EL (cell line): ENCODE results near the gene LRRD1.
A peak's percentile ranks its signal among the peaks of the same experiment; 100 is the strongest.
"Not testable (repeated sequence)": the region's sequence is repeated elsewhere in the genome, so short reads cannot be mapped to it uniquely, and the experiment has no call there.

ENCODE experiments used
- DNase-seq: peaks from one replicate; pipeline ENCODE4 v3.0.0-alpha.2; 2016

The LRRD1 gene

DNA sequence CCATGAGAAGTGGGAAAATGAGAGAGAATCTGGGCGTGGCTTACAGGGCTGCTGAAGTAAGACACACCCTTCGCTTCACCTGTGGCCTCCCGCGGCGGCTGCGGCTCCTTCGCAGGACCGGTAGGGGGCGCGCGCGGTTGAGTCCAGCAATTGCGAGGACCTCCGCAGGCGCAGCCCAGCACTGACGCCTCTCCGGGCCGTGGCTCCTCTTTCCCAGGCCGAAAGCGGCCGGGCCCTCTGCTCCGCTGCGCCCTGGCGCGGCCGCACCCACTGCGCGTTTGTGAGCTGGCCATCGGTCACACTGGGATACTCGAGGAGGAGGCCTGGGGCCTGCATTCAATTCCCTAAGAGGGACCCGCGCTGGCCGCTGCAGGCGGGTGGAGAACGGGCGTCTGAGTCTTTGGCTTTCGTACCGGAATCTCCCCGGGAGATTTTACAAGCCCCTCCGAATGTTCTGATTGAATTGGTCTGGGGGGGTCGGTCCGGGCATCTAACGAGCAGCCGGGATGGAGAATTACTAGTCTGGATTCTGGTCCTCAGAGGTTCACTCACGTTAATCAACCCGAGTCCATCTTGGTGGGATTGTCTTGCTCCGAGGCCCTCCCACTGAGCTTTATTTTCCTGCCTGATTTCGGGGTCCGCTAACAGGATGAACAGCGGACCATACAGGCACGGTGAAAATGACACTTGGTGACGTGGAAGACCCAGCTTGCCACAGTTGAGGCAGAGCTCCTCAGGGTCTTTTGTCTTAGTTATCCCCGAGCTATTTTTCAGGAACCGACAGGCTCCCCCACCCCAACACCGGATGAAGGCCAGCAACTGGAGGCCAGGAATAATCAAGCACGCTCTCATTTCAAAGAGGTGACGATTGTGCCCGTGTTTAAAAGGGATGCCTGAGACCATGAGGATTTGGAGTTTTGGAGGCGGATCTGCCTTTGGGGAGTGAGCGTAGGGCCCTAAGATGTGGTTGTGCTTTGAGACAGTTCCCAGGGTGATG is at the start of gene LRRD1:
Gene LRRD1 (minus strand): TSS at position 215 of the 997 bp plus-strand sequence. CDS start 13,940 bp downstream, outside the sequence.
- peak; percentile 85 for DNase-seq

DNA sequence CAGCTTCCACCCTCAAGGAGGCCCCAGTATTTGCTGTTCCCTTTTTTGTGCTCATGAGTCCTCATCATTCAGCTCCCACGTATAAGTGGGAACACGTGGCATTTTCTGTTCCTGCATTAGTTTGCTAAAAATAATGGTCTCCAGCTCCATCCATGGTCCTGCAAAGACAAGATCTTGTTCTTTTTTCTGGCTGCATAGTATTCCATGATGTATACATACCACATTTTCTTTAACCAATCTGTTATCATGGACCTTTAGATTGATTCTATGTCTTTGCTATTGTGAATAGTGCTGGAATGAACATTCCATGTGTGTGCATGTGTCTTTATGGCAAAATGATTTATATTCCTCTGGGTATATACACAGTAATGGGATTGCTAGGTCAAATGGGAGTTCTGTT is 49.8 kb upstream of the LRRD1 start:
- no peak for DNase-seq

DNA sequence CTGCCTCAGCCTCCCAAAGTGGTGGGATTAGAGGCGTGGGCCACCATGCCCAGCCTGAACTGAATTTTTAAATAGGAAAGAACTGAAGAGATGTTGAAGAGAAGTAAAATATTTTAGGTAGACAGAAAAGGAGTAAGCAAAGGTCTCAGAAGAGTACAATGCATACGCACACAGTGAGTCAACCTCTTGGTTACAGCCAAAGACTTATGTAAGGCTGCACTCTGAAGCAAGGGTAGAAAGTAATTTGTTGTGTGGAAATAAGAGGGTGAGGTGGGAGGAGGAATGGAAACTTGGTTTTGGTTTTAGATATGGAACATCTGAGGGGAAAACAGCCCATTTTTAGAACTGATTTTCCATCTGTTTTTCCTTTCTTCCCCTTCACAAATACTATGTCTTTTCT is 49.2 kb upstream of the LRRD1 start:
- no peak for DNase-seq

DNA sequence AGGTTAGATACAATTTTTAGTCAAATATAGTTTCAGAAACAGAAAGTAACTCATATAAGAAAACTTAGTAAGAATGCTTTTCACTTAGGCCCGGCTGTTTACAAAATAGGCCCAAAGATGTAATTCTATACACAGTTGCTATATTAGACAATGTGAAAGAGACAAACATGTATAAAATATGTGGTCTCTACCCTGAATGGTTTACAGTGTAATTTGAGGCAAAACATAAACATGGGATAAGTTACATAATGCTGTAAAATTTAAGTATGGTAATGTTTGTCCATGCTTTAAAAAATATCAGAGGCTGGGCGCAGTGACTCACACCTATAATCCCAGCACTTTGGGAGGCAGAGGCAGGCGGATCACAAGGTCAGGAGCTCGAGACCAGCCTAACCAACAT is 48.0 kb upstream of the LRRD1 start:
- DNase-seq, result no peak

DNA sequence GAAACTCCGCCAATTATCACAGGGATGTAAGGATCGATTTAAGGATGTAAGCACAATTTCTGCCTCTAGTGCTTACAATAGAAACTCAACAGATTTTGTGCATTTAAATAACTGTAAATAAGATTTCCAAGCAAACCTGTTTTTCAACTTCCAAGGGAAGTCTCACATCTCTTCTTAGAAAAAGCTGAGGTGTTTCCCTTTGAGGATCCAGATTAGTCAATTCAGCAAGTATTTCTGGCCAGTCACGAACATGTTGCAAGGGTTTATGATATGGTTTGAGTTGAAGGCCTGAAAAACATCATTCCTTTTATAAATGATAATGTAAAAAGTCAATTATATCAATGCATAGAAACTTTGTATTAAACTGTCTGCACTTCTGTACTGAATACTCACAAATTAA is 42.8 kb upstream of the LRRD1 start:
- DNase-seq, result no peak

DNA sequence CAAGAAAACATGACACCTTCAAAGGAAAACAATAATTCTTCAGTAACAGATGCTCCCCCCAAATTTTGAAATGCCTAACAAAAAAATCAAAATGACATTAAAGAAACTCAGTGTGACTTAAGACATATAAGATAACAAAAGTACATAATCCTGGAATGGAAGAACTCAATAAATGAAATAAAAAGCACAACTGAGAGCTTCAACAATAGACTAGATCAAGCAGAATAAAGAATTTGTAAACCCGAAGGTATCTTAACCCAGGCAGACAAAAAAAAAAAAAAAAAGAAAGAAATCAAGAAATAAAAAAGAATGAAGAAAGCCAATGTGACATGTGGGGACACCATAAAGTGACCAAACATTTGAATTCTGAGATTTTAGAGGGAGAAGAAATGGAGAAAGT is 27.7 kb upstream of the LRRD1 start:
- DNase-seq, result no peak

DNA sequence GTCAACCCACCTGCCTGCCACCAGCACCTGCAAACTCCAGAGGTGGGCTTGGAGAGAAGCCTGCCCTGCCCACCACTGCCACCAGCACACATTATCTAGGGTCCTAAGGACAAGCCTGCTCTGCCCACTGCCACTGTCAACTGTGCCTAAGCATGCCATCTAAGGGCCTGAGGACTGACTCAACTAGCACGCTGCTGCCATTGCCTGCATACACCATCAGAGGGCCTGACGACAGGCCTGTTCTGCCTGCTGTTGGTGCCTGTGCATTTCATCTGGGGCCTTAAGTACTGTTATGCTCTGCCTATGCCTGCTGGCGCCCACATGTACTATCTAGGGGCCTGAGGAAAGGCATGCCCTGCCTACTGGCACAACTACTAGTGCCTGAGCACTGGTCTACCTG is 27.0 kb upstream of the LRRD1 start:
- DNase-seq, result no peak

DNA sequence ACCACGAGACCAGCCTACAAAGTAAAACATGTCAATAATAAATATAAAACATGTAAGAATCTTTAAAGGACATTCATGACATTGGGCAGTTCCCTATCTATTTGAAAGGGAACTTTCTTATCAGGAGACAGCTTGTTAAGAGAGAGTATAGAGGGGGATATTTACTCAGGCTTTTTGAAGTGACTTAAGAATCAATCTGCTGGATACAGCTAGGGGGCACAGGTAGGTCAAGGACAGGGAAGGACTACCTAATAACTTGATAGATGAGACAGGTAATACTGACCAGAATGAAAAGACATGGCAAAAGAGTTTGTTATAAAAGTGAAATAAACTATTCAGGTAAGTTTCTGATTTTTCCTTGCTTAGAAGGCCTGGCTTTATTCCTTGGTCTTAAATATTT is 21.8 kb upstream of the LRRD1 start:
- no peak for DNase-seq

DNA sequence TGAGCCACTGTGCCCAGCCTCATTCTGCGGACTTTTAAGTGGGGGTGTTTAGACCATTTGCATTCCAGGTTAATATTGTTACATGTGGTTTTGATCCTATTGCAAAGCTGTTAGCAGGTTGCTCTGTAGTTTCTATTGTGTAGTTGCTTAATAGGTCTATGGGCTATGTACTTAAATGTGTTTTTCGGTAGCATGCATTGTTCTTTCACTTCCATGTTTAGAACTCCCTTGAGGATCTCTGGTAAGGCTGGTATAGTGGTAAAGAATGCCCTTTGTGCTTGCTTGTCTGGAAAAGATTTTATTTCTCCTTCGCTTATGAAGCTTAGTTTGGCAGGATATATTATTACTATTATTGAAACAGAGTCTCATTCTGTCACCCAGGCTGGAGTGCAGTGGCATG is 13.4 kb upstream of the LRRD1 start:
- no peak for DNase-seq

DNA sequence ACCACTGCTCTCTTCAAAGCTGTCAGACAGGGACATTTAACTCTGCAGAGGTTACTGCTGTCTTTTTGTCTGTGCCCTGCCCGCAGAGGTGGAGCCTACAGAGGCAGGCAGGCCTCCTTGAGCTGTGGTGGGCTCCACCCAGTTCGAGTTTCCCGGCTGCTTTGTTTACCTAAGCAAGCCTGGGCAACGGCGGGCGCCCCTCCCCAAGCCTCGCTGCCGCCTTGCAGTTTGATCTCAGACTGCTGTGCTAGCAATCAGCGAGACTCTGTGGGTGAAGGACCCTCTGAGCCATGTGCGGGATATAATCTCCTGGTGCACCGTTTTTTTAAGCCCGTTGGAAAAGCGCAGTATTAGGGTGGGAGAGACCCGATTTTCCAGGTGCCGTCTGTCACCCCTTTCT is 10.3 kb upstream of the LRRD1 start:
- not testable (repeated sequence) for DNase-seq

DNA sequence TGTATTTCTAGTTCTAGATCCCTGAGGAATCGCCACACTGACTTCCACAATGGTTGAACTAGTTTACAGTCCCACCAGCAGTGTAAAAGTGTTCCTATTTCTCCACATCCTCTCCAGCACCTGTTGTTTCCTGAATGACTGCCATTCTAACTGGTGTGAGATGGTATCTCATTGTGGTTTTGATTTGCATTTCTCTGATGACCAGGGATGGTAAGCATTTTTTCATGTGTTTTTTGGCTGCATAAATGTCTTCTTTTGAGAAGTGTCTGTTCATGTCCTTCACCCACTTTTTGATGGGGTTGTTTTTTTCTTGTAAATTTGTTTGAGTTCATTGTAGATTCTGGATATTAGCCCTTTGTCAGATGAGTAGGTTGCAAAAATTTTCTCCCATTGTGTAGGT is 5.4 kb upstream of the LRRD1 start:
- DNase-seq, result not testable (repeated sequence)

DNA sequence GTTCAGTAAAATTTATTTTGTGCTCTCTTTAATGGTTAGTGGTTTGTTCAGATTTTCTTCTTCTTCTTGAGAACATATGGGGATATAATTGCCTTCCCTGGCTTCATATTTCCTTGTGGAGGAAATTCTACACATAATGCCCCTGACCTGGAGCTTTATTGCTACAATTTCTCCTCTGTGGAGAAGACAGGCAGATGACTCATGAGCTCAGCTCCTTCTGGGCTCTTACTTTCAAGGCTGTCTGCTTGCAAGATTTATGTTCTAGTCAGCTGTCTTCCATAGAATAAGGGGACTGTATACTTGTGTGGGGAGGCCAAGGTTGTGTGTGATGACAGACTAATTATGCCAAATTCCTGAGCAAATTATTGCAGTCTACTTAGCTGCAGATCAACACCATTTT is 1.6 kb downstream of the LRRD1 start:
- peak; percentile 41 for DNase-seq

DNA sequence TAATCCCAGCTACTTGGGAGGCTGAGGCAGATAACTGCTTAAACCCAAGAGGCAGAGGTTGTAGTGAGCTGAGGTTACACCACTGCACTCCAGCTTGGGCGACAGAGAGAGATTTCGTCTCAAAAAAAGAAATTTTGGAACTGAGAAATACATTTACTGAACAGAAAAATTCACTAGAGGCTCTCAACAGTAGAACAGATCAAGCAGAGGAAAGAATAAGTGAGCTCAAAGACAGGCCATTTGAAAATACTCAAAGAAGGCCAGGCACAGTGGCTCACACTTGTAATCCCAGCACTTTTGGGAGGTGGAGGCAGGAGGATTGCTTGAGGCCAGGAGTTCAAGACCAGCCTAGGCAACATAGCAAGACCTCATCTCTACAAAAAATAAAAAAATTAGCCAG is 9.4 kb downstream of the LRRD1 start:
- DNase-seq, result not testable (repeated sequence)

DNA sequence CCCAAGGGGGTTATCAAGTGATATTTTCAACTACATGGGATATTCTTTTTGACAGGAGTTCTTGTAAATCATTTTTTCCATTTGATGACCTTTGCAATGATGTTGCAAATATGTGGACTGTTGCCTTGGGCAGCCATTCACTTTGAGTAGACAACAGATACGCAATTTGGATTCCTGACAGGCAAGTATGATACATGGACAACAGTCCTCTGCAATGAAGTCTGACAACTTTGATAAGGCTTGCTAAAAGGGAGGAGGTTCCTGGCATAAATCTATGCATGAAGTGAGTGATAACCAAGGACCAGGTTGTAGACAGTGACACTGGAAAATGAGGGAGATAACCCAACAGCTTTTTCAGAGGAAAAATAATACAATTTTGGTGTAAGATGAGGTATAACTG is 17.7 kb downstream of the LRRD1 start:
- no peak for DNase-seq

DNA sequence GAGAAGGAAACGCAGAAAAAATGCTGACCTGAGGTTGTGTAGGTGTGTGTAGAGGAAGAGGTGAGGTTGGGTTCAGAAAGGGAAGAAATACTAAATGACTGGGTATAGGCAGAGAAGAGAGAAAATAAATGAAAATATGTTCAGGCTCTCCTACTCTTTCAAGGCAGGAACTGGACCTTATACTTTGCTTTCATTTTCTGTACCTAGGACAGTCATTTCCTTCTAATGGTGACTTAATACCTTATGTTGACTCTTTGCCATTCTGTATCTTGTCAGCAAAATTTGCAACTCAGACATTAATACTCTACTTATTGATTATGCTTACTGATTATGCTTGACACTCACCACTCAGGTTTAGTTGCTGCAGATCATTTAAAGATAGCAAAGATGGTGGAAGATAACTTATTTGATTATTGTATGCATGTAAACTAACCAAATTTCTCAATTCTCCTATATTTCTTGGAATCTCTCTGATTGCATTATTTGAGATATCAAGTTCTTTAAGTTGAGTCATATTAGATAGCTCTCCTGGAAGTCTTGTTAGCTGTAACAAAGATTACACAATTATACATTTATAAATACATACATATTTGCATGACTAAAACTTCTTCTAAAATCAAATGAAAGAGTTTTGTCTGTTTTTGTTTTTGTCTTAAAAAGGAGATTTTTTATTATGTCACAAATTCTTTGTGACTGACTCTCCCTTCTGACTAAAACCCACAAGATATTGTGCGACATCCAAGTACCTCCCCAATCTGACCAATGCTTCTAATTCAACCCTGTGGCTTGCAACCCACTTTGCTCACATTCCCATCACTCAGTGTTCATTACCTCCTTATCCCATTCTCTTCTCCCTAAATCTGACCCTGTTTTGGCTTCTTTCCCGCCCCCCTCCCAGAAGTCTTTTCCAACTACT is 20.0 kb downstream of the LRRD1 start:
- DNase-seq, result peak; percentile 88

DNA sequence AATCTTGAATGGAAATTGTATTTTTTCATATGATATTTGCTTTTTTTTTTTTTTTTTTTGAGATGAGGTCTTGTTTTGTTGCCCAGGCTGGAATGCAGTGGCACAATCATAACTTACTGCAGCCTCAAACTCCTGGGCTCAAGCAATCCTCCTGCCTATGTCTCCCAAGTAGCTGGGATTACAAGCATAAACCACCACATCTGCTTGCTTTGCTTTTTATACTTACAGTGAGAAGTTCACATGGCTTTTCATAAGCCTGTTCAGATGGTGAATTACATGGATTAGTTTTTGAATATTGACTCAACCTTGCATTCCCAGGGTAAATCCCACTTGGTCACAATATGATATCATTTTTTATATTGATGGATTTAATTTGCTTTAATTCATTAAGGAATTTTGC is 22.0 kb downstream of the LRRD1 start:
- DNase-seq, result no peak

DNA sequence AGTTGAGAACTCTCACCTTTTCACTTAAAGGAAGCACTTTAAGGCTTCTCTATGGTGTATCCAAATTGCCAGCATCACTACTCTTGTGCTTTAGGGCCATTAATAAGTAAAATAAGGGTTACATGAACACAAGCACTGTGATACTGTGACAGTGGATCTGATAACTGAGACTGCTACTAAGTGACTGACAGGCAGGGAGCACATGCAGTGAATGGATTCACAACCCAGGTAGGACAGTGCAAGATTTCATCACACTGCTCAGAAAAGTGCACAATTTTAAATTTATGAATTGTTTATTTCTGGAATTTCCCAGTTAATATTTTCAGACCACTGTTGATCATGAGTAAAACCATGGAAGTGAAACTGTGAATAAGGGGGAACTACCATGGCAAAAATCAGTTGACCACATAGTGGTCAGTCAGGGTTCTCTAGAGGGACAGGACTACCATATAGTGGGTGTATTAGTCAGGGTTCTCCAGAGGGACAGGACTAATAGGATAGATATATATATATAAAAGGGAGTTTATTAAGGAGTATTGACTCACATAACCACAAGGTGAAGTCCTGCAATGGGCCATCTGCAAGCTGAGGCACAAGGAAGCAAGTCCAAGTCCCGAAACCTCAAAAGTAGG is 23.7 kb downstream of the LRRD1 start:
- DNase-seq, result no peak

DNA sequence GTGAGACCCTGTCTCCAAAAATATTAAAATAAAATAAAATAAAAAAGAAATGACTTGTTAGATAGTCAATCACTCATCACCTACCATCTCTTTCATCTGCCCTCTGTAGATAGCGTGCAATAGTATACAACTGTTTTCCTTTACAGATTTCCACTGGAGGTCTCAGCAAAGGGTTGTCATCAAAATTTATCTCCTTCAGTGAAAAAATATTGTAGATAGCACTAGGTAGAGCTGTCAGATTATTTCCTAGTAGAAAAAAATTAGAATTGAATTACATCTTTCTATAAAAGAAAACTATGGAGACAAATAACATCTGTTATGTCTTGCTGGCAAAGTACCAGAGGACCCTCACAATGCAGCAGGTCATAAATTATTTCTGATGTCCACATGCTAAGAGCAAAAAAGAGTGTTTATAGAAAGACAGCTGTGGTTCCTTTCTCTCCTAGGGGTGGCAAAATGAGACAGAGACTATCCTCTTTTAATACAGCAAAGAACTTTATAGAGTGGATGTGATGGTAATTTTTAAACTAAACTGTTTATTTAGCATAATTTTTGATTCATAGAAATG is 28.4 kb downstream of the LRRD1 start:
- no peak for DNase-seq

DNA sequence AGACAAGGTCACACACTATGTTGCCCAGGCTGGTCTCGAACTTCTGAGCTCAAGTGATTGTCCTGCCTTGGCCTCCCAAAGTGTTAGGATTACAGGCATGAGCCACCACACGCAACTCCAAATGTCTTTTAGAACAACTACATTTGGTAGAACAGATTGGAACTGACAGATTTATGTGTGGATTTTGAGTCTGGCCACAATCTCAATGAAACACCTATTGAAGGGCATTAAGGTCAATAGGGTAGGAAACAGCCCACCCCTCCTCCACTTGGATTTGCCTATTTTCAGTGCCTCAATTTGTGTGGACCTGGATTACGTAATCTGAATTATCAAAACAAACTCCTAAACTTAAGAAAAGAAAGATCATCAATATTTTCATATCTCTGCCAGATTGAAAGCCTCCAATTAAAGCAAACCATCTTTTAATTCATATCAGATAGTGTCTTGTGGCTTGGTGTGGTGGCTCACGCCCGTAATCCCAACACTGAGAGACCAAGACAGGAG is 29.2 kb downstream of the LRRD1 start:
- no peak for DNase-seq

DNA sequence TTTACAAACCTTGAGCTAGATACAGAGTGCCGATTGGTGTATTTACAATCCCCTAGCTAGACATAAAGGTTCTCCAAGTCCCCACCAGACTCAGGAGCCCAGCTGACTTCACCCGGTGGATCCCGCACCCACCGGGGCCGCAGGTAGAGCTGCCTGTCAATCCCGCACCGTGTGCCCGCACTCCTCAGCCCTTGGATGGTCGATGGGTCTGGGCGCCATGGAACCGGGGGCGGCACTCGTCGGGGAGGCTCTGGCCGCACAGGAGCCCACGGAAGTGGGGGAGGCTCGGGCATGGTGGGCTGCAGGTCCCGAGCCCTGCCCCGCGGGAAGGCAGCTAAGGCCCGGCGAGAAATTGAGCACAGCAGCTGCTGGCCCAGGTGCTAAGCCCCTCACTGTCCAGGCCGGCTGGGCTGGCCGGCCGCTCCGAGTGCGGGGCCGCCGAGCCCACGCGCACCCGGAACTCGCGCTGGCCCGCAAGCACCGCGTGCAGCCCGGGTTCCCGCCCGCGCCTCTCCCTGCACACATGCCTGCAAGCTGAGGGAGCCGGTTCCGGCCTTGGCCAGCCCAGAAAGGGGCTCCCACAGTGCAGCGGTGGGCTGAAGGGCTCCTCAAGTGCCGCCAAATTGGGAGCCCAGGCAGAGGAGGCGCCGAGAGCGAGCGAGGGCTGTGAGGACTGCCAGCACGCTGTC is 35.6 kb downstream of the LRRD1 start:
- not testable (repeated sequence) for DNase-seq

DNA sequence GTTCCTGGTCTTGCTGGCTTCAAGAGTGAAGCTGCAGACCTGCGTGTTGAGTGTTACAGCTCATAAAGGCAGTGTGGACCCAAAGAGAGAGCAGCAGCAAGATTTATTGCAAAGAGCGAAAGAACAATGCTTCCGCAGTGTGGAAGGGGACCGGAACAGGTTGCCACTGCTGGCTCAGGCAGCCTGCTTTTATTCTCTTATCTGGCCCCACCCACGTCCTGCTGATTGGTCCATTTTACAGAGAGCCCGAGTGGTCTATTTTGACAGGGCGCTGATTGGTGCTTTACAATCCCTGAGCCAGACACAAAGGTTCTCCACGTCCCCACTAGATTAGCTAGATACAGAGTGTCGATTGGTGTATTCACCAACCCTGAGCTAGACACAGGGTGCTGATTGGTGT is 36.2 kb downstream of the LRRD1 start:
- not testable (repeated sequence) for DNase-seq

DNA sequence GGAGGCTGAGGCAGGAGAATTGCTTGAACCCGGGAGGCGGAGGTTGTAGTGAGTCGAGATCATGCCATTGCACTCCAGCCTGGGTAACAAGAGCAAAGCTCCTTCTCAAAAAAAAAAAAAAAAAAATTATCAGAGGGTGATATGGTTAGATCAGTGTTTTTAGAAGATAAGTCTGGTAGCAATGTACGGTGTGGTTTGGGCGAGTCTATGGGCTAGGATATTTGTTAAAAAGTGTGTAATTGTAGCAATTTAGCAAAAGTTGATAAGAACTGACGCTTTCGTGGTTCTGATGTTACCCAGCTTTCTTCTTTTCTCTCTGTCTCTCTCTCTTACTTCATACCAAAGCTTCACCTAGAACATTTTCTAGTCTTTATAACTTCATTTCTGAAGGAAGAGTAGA is 37.8 kb downstream of the LRRD1 start:
- no peak for DNase-seq
